WTC11 (cell line): Measurements from ENCODE around the gene SHROOM3. TPM values are rescaled to one million over a fixed set of nuclear protein-coding genes. Genes with fewer than 3 reads are reported as not detected.
A peak's percentile ranks its signal among the peaks of the same experiment; 100 is the strongest.

Experiments used
- ATAC-seq: fragments of 200-7000 bp; cut with Tn5 transposase; 2 replicates; pipeline ENCODE4 v1.10.0; 2021; ENCODE audit warnings: mild to moderate bottlenecking, moderate library complexity
- CTCF ChIA-PET: fragments of 300-600 bp; sonication (Branson Sonifier 250); formaldehyde crosslinking; loops from one replicate; lab custom pipeline; 2021; ENCODE audit warnings: antibody characterized with exemption; lab: Charles Lee
- POLR2A ChIA-PET: fragments of 350-600 bp; sonication (Branson Sonifier 250); formaldehyde crosslinking; loops from one replicate; lab custom pipeline; 2021; ENCODE audit warnings: antibody characterized with exemption; lab: Charles Lee
- DNase-seq: peaks from one replicate; pipeline ENCODE4 v3.0.0; 2021; ENCODE audit warnings: low spot score
- H3K27ac Mint-ChIP-seq: 2 replicates; pipeline ENCODE4 v1.8.0; 2021; ENCODE audit warnings: mixed read lengths
- H3K27me3 Mint-ChIP-seq: 2 replicates; pipeline ENCODE4 v1.8.0; 2021; ENCODE audit warnings: low read depth, mild to moderate bottlenecking, moderate library complexity, mixed read lengths
- H3K36me3 Mint-ChIP-seq: 2 replicates; pipeline ENCODE4 v1.8.0; 2021; ENCODE audit warnings: mixed read lengths
- H3K4me1 Mint-ChIP-seq: 2 replicates; pipeline ENCODE4 v1.8.0; 2022; ENCODE audit warnings: mixed read lengths
- H3K4me3 Mint-ChIP-seq: 2 replicates; pipeline ENCODE4 v1.8.0; 2021; ENCODE audit warnings: mild to moderate bottlenecking, moderate library complexity, mixed read lengths
- H3K9me3 Mint-ChIP-seq: 2 replicates; pipeline ENCODE4 v1.8.0; 2021; ENCODE audit warnings: mixed read lengths
- ELF4 ChIP-seq: sonication (generic); formaldehyde crosslinking; IDR thresholded peaks from 2 replicates; pipeline ENCODE4 v1.8.1; 2022; ENCODE audit warnings: low read depth, mild to moderate bottlenecking, moderate library complexity, missing genetic modification reagents
- GABPB1 ChIP-seq: sonication (generic); formaldehyde crosslinking; IDR thresholded peaks from 2 replicates; pipeline ENCODE4 v1.8.1; 2023; ENCODE audit warnings: mild to moderate bottlenecking, missing genetic modification reagents
- GRHL2 ChIP-seq: fragments of 250-450 bp; sonication (Bioruptor Pico); IDR thresholded peaks from 2 replicates; pipeline ENCODE4 v1.8.0; 2022; ENCODE audit warnings: mild to moderate bottlenecking, moderate library complexity; ENCODE audit not compliant: insufficient replicate concordance, severe bottlenecking
- GTF2I ChIP-seq: fragments of 250-450 bp; sonication (Bioruptor Pico); conservative IDR thresholded peaks from 2 replicates; pipeline ENCODE4 v1.4.0; 2021; ENCODE audit warnings: mild to moderate bottlenecking
- IRF2 ChIP-seq: sonication (generic); formaldehyde crosslinking; IDR thresholded peaks from 2 replicates; pipeline ENCODE4 v1.8.0; 2022; ENCODE audit warnings: low read depth, missing genetic modification reagents, borderline replicate concordance
- NFE2L1 ChIP-seq: sonication (generic); formaldehyde crosslinking; IDR thresholded peaks from 2 replicates; pipeline ENCODE4 v1.8.1; 2023; ENCODE audit warnings: missing genetic modification reagents
- NR1H2 ChIP-seq: sonication (generic); formaldehyde crosslinking; IDR thresholded peaks from 2 replicates; pipeline ENCODE4 v1.9.0; 2021; ENCODE audit warnings: mild to moderate bottlenecking, moderate library complexity, missing genetic modification reagents
- NR3C1 ChIP-seq: sonication (generic); formaldehyde crosslinking; conservative IDR thresholded peaks from 2 replicates; pipeline ENCODE4 v1.8.1; 2023; ENCODE audit warnings: low read depth, mild to moderate bottlenecking, missing genetic modification reagents
- ZNF138 ChIP-seq: sonication (generic); formaldehyde crosslinking; conservative IDR thresholded peaks from 2 replicates; pipeline ENCODE4 v1.8.1; 2022; ENCODE audit warnings: mild to moderate bottlenecking, moderate library complexity, missing genetic modification reagents
- ZNF317 ChIP-seq: sonication (generic); formaldehyde crosslinking; IDR thresholded peaks from 2 replicates; pipeline ENCODE4 v1.8.1; 2023; ENCODE audit warnings: low read depth, mild to moderate bottlenecking, moderate library complexity, missing genetic modification reagents, borderline replicate concordance
- ZNF416 ChIP-seq: fragments of 250-450 bp; sonication (Bioruptor Pico); IDR thresholded peaks from 2 replicates; pipeline ENCODE4 v1.9.0; 2021; ENCODE audit warnings: mild to moderate bottlenecking, inconsistent platforms
- ZNF423 ChIP-seq: fragments of 250-450 bp; sonication (Bioruptor Pico); IDR thresholded peaks from 2 replicates; pipeline ENCODE4 v2.1.2; 2022; ENCODE audit warnings: mild to moderate bottlenecking, moderate library complexity
- ZNF532 ChIP-seq: fragments of 250-450 bp; sonication (Bioruptor Pico); IDR thresholded peaks from 2 replicates; pipeline ENCODE4 v1.9.0; 2021; ENCODE audit warnings: mild to moderate bottlenecking, borderline replicate concordance
- ZSCAN18 ChIP-seq: fragments of 250-450 bp; sonication (Bioruptor Pico); IDR thresholded peaks from 2 replicates; pipeline ENCODE4 v2.1.2; 2022; ENCODE audit warnings: mild to moderate bottlenecking, moderate library complexity
- total RNA-seq: library from RNA; stranded (reverse); gene quantifications from 3 replicates; pipeline ENCODE4 v1.2.3, GENCODE V29; 2021
- TF ChIP-seq, protein P1 (sequence below): sonication (generic); formaldehyde crosslinking; IDR thresholded peaks from 2 replicates; pipeline ENCODE4 v1.8.0; 2022; ENCODE audit warnings: mild to moderate bottlenecking, missing genetic modification reagents
- TF ChIP-seq, protein P2 (sequence below): sonication (generic); formaldehyde crosslinking; IDR thresholded peaks from 2 replicates; pipeline ENCODE4 v1.8.0; 2023; ENCODE audit warnings: missing genetic modification reagents
- TF ChIP-seq, protein P3 (sequence below): fragments of 250-450 bp; sonication (Bioruptor Pico); IDR thresholded peaks from 2 replicates; pipeline ENCODE4 v1.9.0; 2021; ENCODE audit warnings: mild to moderate bottlenecking

Gene SHROOM3
- total RNA-seq, 1 experiment from 2014 or later, result 71.9 TPM

DNA sequence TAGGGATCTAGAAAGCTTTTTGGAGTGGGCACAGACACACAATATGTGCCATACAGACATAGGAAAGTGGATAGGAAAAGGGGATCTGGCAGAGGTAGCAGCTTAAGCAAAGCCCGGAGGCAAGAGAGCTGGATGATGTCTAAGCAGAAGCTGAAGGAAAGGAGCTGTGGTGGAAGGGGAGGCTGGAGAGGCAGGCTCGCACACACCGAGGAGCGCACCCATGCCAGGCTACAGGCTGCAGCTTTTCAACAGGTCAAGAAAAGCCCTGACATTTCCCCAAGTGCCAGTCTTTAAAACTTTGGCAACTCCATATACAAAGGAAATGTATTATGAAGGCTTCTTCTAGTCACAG lies 395.6 kb downstream of the SHROOM3 start:
- CTCF ChIA-PET, result interaction anchor here (1.2 kb wide), 1 partner anchor 9 kb away, joined by 3 read pairs; no protein-coding TSS in a partner anchor

GRCh38 chr4:76830964-76831703 lies 396.1 kb downstream of the SHROOM3 start:
- peak; percentile 67 for ATAC-seq
- peaks cover 17% of the 10 kb centered on the region for H3K4me1 Mint-ChIP-seq
- no peak for TF ChIP-seq ZNF532
- TF ChIP-seq GABPB1, result peak; percentile 48
- TF ChIP-seq GRHL2 (CRISPR knock-in tag), result no peak
- TF ChIP-seq ZNF317 (CRISPR knock-in tag), result no peak
- TF ChIP-seq, all 79 proteins: peak for 1
- no peaks in the 10 kb centered on the region for H3K9me3 Mint-ChIP-seq
- H3K36me3 Mint-ChIP-seq, result no peaks in the 10 kb centered on the region
- H3K4me3 Mint-ChIP-seq, result no peak overlapping the region
- H3K27ac Mint-ChIP-seq, result peak overlapping the region; percentile 21; the same call in 1 of the 2 replicates
- ChIA-PET CTCF (interaction anchor here (0.6 to 1.2 kb wide), 2 partner anchors 9 to 165 kb away, joined by 3 to 4 read pairs; no protein-coding TSS in a partner anchor), POLR2A (no interaction called here)
- DNase-seq, result no peak
- H3K27me3 Mint-ChIP-seq, result no peaks in the 10 kb centered on the region

More for the DNA sequence above, 395.6 kb downstream of the SHROOM3 start:
- DNase-seq (no peak), ATAC-seq (peak; percentile 35)
- H3K4me1 Mint-ChIP-seq, result peaks cover 17% of the 10 kb centered on the region
- TF ChIP-seq ZSCAN18 (CRISPR knock-in tag), result no peak
- TF ChIP-seq NR1H2 (CRISPR knock-in tag), result no peak
- TF ChIP-seq, protein P1, sequence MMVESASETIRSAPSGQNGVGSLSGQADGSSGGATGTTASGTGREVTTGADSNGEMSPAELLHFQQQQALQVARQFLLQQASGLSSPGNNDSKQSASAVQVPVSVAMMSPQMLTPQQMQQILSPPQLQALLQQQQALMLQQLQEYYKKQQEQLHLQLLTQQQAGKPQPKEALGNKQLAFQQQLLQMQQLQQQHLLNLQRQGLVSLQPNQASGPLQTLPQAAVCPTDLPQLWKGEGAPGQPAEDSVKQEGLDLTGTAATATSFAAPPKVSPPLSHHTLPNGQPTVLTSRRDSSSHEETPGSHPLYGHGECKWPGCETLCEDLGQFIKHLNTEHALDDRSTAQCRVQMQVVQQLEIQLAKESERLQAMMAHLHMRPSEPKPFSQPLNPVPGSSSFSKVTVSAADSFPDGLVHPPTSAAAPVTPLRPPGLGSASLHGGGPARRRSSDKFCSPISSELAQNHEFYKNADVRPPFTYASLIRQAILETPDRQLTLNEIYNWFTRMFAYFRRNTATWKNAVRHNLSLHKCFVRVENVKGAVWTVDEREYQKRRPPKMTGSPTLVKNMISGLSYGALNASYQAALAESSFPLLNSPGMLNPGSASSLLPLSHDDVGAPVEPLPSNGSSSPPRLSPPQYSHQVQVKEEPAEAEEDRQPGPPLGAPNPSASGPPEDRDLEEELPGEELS (CRISPR knock-in tag), result no peak
- no peak for TF ChIP-seq NFE2L1 (CRISPR knock-in tag)
- TF ChIP-seq ZNF423 (CRISPR knock-in tag), result no peak
- no peak for TF ChIP-seq ZNF317 (CRISPR knock-in tag)
- H3K27me3 Mint-ChIP-seq, result no peaks in the 10 kb centered on the region
- H3K4me3 Mint-ChIP-seq, result no peak overlapping the region
- H3K36me3 Mint-ChIP-seq, result no peaks in the 10 kb centered on the region
- H3K27ac Mint-ChIP-seq, result no peak overlapping the region
- H3K9me3 Mint-ChIP-seq, result no peaks in the 10 kb centered on the region
- POLR2A ChIA-PET, result no interaction called here

- Mint-ChIP-seq H3K27me3 (no peaks in the 10 kb centered on the region), H3K4me1 (peaks cover 17% of the 10 kb centered on the region)
- CTCF ChIA-PET, result interaction anchor here (0.6 to 1.2 kb wide), 2 partner anchors 10 to 165 kb away, joined by 3 to 4 read pairs; no protein-coding TSS in a partner anchor
- TF ChIP-seq ELF4 (CRISPR knock-in tag) (no peak), IRF2 (no peak), GTF2I (CRISPR knock-in tag) (no peak), NR3C1 (CRISPR knock-in tag) (no peak), ZNF416 (no peak), ZNF138 (CRISPR knock-in tag) (no peak)
- TF ChIP-seq, protein P2, sequence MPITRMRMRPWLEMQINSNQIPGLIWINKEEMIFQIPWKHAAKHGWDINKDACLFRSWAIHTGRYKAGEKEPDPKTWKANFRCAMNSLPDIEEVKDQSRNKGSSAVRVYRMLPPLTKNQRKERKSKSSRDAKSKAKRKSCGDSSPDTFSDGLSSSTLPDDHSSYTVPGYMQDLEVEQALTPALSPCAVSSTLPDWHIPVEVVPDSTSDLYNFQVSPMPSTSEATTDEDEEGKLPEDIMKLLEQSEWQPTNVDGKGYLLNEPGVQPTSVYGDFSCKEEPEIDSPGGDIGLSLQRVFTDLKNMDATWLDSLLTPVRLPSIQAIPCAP (CRISPR knock-in tag), result no peak
- TF ChIP-seq, protein P3, sequence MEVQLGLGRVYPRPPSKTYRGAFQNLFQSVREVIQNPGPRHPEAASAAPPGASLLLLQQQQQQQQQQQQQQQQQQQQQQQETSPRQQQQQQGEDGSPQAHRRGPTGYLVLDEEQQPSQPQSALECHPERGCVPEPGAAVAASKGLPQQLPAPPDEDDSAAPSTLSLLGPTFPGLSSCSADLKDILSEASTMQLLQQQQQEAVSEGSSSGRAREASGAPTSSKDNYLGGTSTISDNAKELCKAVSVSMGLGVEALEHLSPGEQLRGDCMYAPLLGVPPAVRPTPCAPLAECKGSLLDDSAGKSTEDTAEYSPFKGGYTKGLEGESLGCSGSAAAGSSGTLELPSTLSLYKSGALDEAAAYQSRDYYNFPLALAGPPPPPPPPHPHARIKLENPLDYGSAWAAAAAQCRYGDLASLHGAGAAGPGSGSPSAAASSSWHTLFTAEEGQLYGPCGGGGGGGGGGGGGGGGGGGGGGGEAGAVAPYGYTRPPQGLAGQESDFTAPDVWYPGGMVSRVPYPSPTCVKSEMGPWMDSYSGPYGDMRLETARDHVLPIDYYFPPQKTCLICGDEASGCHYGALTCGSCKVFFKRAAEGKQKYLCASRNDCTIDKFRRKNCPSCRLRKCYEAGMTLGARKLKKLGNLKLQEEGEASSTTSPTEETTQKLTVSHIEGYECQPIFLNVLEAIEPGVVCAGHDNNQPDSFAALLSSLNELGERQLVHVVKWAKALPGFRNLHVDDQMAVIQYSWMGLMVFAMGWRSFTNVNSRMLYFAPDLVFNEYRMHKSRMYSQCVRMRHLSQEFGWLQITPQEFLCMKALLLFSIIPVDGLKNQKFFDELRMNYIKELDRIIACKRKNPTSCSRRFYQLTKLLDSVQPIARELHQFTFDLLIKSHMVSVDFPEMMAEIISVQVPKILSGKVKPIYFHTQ (CRISPR knock-in tag), result no peak
- TF ChIP-seq, all 79 proteins: peak for 0
- H3K27ac Mint-ChIP-seq, result no peak overlapping the region
- POLR2A ChIA-PET, result no interaction called here
- H3K36me3 Mint-ChIP-seq, result no peaks in the 10 kb centered on the region
- ATAC-seq (no peak), DNase-seq (no peak)
- H3K9me3 Mint-ChIP-seq, result no peaks in the 10 kb centered on the region
- H3K4me3 Mint-ChIP-seq, result no peak overlapping the region
Observed at GRCh38 chr4:76831711-76832373, 396.8 kb downstream of the SHROOM3 start.
